Stimulated activated CD8-positive, alpha-beta memory T cell treated with anti-CD3 and anti-CD28 coated beads, Interleukin-12 subunit alpha, Interleukin-12 subunit beta, amount 100 ng/mL, for 24 hours (primary cell): Measurements from ENCODE around the gene GRIK1.

Experiments used
- DNase-seq: peaks from one replicate; pipeline ENCODE4 v3.0.0-alpha.2; 2020; ENCODE audit errors: extremely low read depth

The GRIK1 gene

GRCh38 chr21:29643289-29643688 is 296.5 kb downstream of the GRIK1 start:
- DNase-seq, result no peak

- DNase-seq, result no peak
These were observed 297.1 kb downstream of the GRIK1 start for GRCh38 chr21:29642551-29643245.

GRCh38 chr21:29641635-29642550 is 297.9 kb downstream of the GRIK1 start:
- no peak for DNase-seq

GRCh38 chr21:29641001-29641634 is 298.7 kb downstream of the GRIK1 start:
- DNase-seq, result no peak

GRCh38 chr21:29640080-29640508 is 299.7 kb downstream of the GRIK1 start:
- no peak for DNase-seq

- DNase-seq, result no peak
These were observed 300.3 kb downstream of the GRIK1 start for GRCh38 chr21:29639366-29640079.

GRCh38 chr21:29638761-29639327 is 301.0 kb downstream of the GRIK1 start:
- DNase-seq, result no peak

- DNase-seq, result no peak
These were observed 301.7 kb downstream of the GRIK1 start for GRCh38 chr21:29638138-29638537.

- no peak for DNase-seq
These were observed 302.2 kb downstream of the GRIK1 start for GRCh38 chr21:29637553-29637952.

- DNase-seq, result no peak
These were observed 302.7 kb downstream of the GRIK1 start for GRCh38 chr21:29637134-29637533.

- no peak for DNase-seq
These were observed 305.4 kb downstream of the GRIK1 start for GRCh38 chr21:29634418-29634817.

- DNase-seq, result no peak
These were observed 306.0 kb downstream of the GRIK1 start for GRCh38 chr21:29633756-29634155.

- DNase-seq, result no peak
These were observed 309.4 kb downstream of the GRIK1 start for GRCh38 chr21:29630441-29630840.

- no peak for DNase-seq
These were observed 311.9 kb downstream of the GRIK1 start for GRCh38 chr21:29627905-29628304.

- no peak for DNase-seq
These were observed 312.9 kb downstream of the GRIK1 start for GRCh38 chr21:29626801-29627470.

- DNase-seq, result no peak
These were observed 313.8 kb downstream of the GRIK1 start for GRCh38 chr21:29625990-29626389.

- DNase-seq, result no peak
These were observed 315.0 kb downstream of the GRIK1 start for GRCh38 chr21:29624776-29625175.

GRCh38 chr21:29621525-29621924 is 318.3 kb downstream of the GRIK1 start:
- no peak for DNase-seq

- DNase-seq, result no peak
These were observed 323.5 kb downstream of the GRIK1 start for GRCh38 chr21:29616209-29616751.

GRCh38 chr21:29613877-29614276 is 325.9 kb downstream of the GRIK1 start:
- DNase-seq, result no peak

GRCh38 chr21:29613021-29613420 is 326.8 kb downstream of the GRIK1 start:
- DNase-seq, result no peak
